HG03066 (cell line): Measurements from ENCODE around the gene CCDC137.
"Not testable (repeated sequence)": the region's sequence is repeated elsewhere in the genome, so short reads cannot be mapped to it uniquely, and the experiment has no call there.

Experiments
- ATAC-seq: cut with Tn5 transposase; IDR thresholded peaks from one replicate; pipeline ENCODE4 v1.9.1; 2021; ENCODE audit warnings: low read depth; ENCODE audit not compliant: unreplicated experiment

The CCDC137 gene

GRCh38 chr17:81650951-81651350 is 15.6 kb upstream of the CCDC137 start:
- no peak for ATAC-seq

GRCh38 chr17:81651692-81652091 is 14.8 kb upstream of the CCDC137 start:
- no peak for ATAC-seq

- no peak for ATAC-seq
Measured at GRCh38 chr17:81652906-81653771, 13.4 kb upstream of the CCDC137 start.

- no peak for ATAC-seq
Measured at GRCh38 chr17:81655378-81656117, 11.0 kb upstream of the CCDC137 start.

- no peak for ATAC-seq
Measured at GRCh38 chr17:81656118-81656743, 10.3 kb upstream of the CCDC137 start, which contains the start of gene PDE6G. Gene PDE6G, minus strand, starts transcription at chr17:81656542. Its CDS starts 3,237 bp downstream, at chr17:81653305.

GRCh38 chr17:81656835-81657234 is 9.7 kb upstream of the CCDC137 start:
- no peak for ATAC-seq

- ATAC-seq: no peak
Measured at GRCh38 chr17:81659038-81659437, 7.5 kb upstream of the CCDC137 start.

GRCh38 chr17:81660441-81660840 is 6.1 kb upstream of the CCDC137 start:
- no peak for ATAC-seq

- no peak for ATAC-seq
Measured at GRCh38 chr17:81662002-81662401, 4.5 kb upstream of the CCDC137 start.

- no peak for ATAC-seq
Measured at GRCh38 chr17:81664051-81664470, 2.5 kb upstream of the CCDC137 start.

GRCh38 chr17:81665205-81666091 is 1.1 kb upstream of the CCDC137 start:
- no peak for ATAC-seq

- ATAC-seq: peak; percentile 21
Measured at GRCh38 chr17:81666092-81666341, 520 bp upstream of the CCDC137 start.

- ATAC-seq: no peak
Measured at GRCh38 chr17:81667754-81668153, 1.2 kb downstream of the CCDC137 start.

- no peak for ATAC-seq
Measured at GRCh38 chr17:81672504-81672903, 6.0 kb downstream of the CCDC137 start.

- ATAC-seq: no peak
Measured at GRCh38 chr17:81672954-81673353, 6.4 kb downstream of the CCDC137 start.

GRCh38 chr17:81673561-81674258 is 7.2 kb downstream of the CCDC137 start:
- no peak for ATAC-seq

- not testable (repeated sequence) for ATAC-seq
Measured at GRCh38 chr17:81675515-81676221, 9.1 kb downstream of the CCDC137 start.

GRCh38 chr17:81676906-81677305 is 10.4 kb downstream of the CCDC137 start:
- ATAC-seq: no peak

- ATAC-seq: no peak
Measured at GRCh38 chr17:81680150-81680549, 13.6 kb downstream of the CCDC137 start.
